ENCODE data around the gene NHLRC4. TPM values are rescaled to one million over a fixed set of nuclear protein-coding genes. Genes with fewer than 3 reads are reported as not detected.

Gene NHLRC4
- polyA plus RNA-seq, 3 donors, result 5.1 to 8.9 (median 8.1) TPM

- DNase-seq (ENCODE audit: extremely low read depth in 1 of 11, low read depth in 9 of 11, low spot score in 4 of 11), result no peak
Observed at GRCh38 chr16:559411-560203, 7.2 kb upstream of the NHLRC4 start.

GRCh38 chr16:560204-560700 lies 6.6 kb upstream of the NHLRC4 start, which contains the start of gene PRR35:
Gene PRR35, plus strand, starts transcription at chr16:560394. Its CDS starts 2,901 bp downstream, at chr16:563295.
- no peak for DNase-seq (ENCODE audit: extremely low read depth in 1 of 11, low read depth in 9 of 11, low spot score in 4 of 11)

- DNase-seq (ENCODE audit: extremely low read depth in 1 of 11, low read depth in 9 of 11, low spot score in 4 of 11), result no peak
Observed at GRCh38 chr16:560701-561412, 5.9 kb upstream of the NHLRC4 start.

GRCh38 chr16:561413-561794 lies 5.4 kb upstream of the NHLRC4 start:
- DNase-seq (ENCODE audit: extremely low read depth in 1 of 11, low read depth in 9 of 11, low spot score in 4 of 11), result no peak

- no peak for DNase-seq (ENCODE audit: extremely low read depth in 1 of 11, low read depth in 9 of 11, low spot score in 4 of 11)
Observed at GRCh38 chr16:561957-562938, 4.6 kb upstream of the NHLRC4 start.

GRCh38 chr16:563072-563644 lies 3.6 kb upstream of the NHLRC4 start:
- DNase-seq (ENCODE audit: extremely low read depth in 1 of 11, low read depth in 9 of 11, low spot score in 4 of 11), result no peak

GRCh38 chr16:564690-565418 lies 2.0 kb upstream of the NHLRC4 start:
- no peak for DNase-seq (ENCODE audit: extremely low read depth in 1 of 11, low read depth in 9 of 11, low spot score in 4 of 11)

- DNase-seq (ENCODE audit: extremely low read depth in 1 of 11, low read depth in 9 of 11, low spot score in 4 of 11), result peak in 8 of 11 donors; percentile 63 to 82 (median 74)
Observed at GRCh38 chr16:565419-566330, 1.1 kb upstream of the NHLRC4 start.

- DNase-seq (ENCODE audit: extremely low read depth in 1 of 11, low read depth in 9 of 11, low spot score in 4 of 11), result no peak
Observed at GRCh38 chr16:567373-568256, 810 bp downstream of the NHLRC4 start.

- DNase-seq (ENCODE audit: extremely low read depth in 1 of 11, low read depth in 9 of 11, low spot score in 4 of 11), result no peak
Observed at GRCh38 chr16:568401-569258, 1.8 kb downstream of the NHLRC4 start.

- DNase-seq (ENCODE audit: extremely low read depth in 1 of 11, low read depth in 9 of 11, low spot score in 4 of 11), result peak in 2 of 11 donors; percentile 53 to 61
Observed at GRCh38 chr16:569445-570254, 2.8 kb downstream of the NHLRC4 start, which contains the start of gene PIGQ. Gene PIGQ, plus strand, starts transcription at chr16:569968. Its CDS starts 4,107 bp downstream, at chr16:574075.

- no peak for DNase-seq (ENCODE audit: extremely low read depth in 1 of 11, low read depth in 9 of 11, low spot score in 4 of 11)
Observed at GRCh38 chr16:572865-573650, 6.3 kb downstream of the NHLRC4 start.

- no peak for DNase-seq (ENCODE audit: extremely low read depth in 1 of 11, low read depth in 9 of 11, low spot score in 4 of 11)
Observed at GRCh38 chr16:574021-574760, 7.4 kb downstream of the NHLRC4 start.

All from renal cortex interstitium (tissue), 11 donors.